HG03095 (cell line): Measurements from ENCODE around the gene CEP170.

ENCODE experiments used
- ATAC-seq: cut with Tn5 transposase; IDR thresholded peaks from one replicate; pipeline ENCODE4 v1.9.1; 2021; ENCODE audit warnings: moderate library complexity; ENCODE audit not compliant: unreplicated experiment

Gene CEP170

GRCh38 chr1:243268751-243269460 lies 13.8 kb upstream of the CEP170 start:
- no peak for ATAC-seq

- ATAC-seq = no peak
Measured at GRCh38 chr1:243267914-243268653, 13.0 kb upstream of the CEP170 start.

GRCh38 chr1:243267471-243267880 lies 12.4 kb upstream of the CEP170 start:
- ATAC-seq = no peak

GRCh38 chr1:243266231-243266630 lies 11.2 kb upstream of the CEP170 start:
- ATAC-seq = no peak

- ATAC-seq = no peak
Measured at GRCh38 chr1:243264717-243265116, 9.6 kb upstream of the CEP170 start.

- ATAC-seq = no peak
Measured at GRCh38 chr1:243261390-243261789, 6.3 kb upstream of the CEP170 start.

- no peak for ATAC-seq
Measured at GRCh38 chr1:243260221-243260880, 5.3 kb upstream of the CEP170 start.

- ATAC-seq = no peak
Measured at GRCh38 chr1:243258731-243259130, 3.6 kb upstream of the CEP170 start.

- ATAC-seq = no peak
Measured at GRCh38 chr1:243257189-243257588, 2.1 kb upstream of the CEP170 start.

GRCh38 chr1:243256590-243256989 lies 1.5 kb upstream of the CEP170 start:
- no peak for ATAC-seq

- ATAC-seq = peak; percentile 71
Measured at GRCh38 chr1:243255791-243256512, 871 bp upstream of the CEP170 start, which contains the start of gene SDCCAG8. SDCCAG8 (plus strand) TSS chr1:243256041; CDS start chr1:243256174, 133 bp downstream.

- peak; percentile 23 for ATAC-seq
Measured at GRCh38 chr1:243254233-243254926, 701 bp downstream of the CEP170 start.

- ATAC-seq = no peak
Measured at GRCh38 chr1:243253926-243254232, 1.2 kb downstream of the CEP170 start.

- ATAC-seq = no peak
Measured at GRCh38 chr1:243253211-243253925, 1.7 kb downstream of the CEP170 start.

- no peak for ATAC-seq
Measured at GRCh38 chr1:243251539-243251938, 3.5 kb downstream of the CEP170 start.

GRCh38 chr1:243250102-243250501 lies 5.0 kb downstream of the CEP170 start:
- no peak for ATAC-seq

- ATAC-seq = no peak
Measured at GRCh38 chr1:243249214-243249613, 5.9 kb downstream of the CEP170 start.

- no peak for ATAC-seq
Measured at GRCh38 chr1:243247901-243248300, 7.2 kb downstream of the CEP170 start.

- ATAC-seq = no peak
Measured at GRCh38 chr1:243246916-243247315, 8.2 kb downstream of the CEP170 start.

GRCh38 chr1:243244432-243244841 lies 10.6 kb downstream of the CEP170 start:
- ATAC-seq = peak; percentile 56
